T-helper 17 cell (primary cell): ENCODE measurements around the gene PRR14L. TPM values are rescaled to one million over a fixed set of nuclear protein-coding genes. Genes with fewer than 3 reads are reported as not detected.
A peak's percentile ranks its signal among the peaks of the same experiment; 100 is the strongest.
"Not testable (repeated sequence)": the region's sequence is repeated elsewhere in the genome, so short reads cannot be mapped to it uniquely, and the experiment has no call there.

Experiments
- ATAC-seq: fragments of 150-1000 bp; cut with Tn5 transposase; 2 replicates; pipeline ENCODE4 v1.10.0; 2021; ENCODE audit warnings: mild to moderate bottlenecking, moderate library complexity
- DNase-seq, 3 donors: peaks; one replicate each; pipeline versions ENCODE4 v3.0.0 to v3.0.0-alpha.2; 2020 to 2021
- H3K9me3 ChIP-seq: one replicate; pipeline ENCODE4 v1.7.0; 2013; ENCODE audit warnings: low read length, mild to moderate bottlenecking; ENCODE audit not compliant: control insufficient read depth, poor library complexity, severe bottlenecking
- H3K27ac Mint-ChIP-seq: one replicate; pipeline ENCODE4 v1.8.0; 2022; ENCODE audit warnings: mild to moderate bottlenecking, moderate library complexity, mixed read lengths
- H3K27me3 Mint-ChIP-seq: one replicate; pipeline ENCODE4 v1.8.0; 2022; ENCODE audit warnings: mixed read lengths
- H3K36me3 Mint-ChIP-seq: one replicate; pipeline ENCODE4 v1.8.0; 2022; ENCODE audit warnings: low read depth, mixed read lengths
- H3K4me1 Mint-ChIP-seq: one replicate; pipeline ENCODE4 v1.8.0; 2022; ENCODE audit warnings: mild to moderate bottlenecking, mixed read lengths
- H3K4me3 Mint-ChIP-seq: one replicate; pipeline ENCODE4 v1.8.0; 2022; ENCODE audit warnings: mild to moderate bottlenecking, moderate library complexity, mixed read lengths
- total RNA-seq, 4 donors: library from RNA in 2 of 4; stranded (reverse) in 2 of 4; gene quantifications; one replicate each; pipeline ENCODE4 v1.2.3 and lab custom pipeline; 2022 to 2026

The PRR14L gene
- total RNA-seq, 2 donors from 2014 or later = 36.2 to 38.2 TPM

DNA sequence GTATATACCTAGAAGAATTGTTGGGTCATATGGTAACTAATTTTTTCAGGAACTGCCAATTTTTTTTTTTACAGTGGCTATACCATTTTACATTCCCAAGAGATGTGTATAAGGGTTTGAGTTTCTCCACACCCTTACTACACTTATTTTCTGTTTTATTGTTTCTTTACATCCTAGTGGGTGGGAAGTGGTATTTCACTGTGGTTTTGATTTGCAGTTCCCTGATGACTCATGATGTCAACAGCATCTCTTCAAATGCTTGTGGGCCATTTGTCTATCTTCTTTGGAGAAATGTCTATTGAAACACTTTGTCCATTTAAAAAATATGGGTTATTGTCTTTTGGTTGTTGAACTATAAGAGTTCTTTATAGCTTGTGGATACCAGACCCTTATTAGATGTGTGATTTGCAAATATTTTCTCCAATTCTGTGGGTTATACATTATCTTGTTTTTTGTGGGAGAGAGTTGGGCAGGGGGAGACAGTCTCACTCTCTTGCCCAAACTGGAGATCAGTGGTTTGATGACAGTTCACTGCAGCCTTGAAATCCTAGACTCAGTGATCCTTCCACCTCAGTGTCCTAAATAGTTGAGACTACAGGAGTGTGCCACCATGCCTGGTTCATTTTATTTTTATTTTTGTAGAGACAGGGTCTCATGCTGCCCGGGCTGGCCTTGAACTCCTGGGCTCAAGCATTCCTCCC is 57.6 kb downstream of the PRR14L start:
- no peak overlapping the region for H3K4me3 Mint-ChIP-seq
- DNase-seq (no peak), ATAC-seq (peak; percentile 64)
- no peaks in the 10 kb centered on the region for H3K36me3 Mint-ChIP-seq
- H3K9me3 ChIP-seq = no peaks in the 10 kb centered on the region
- H3K27me3 Mint-ChIP-seq = no peaks in the 10 kb centered on the region
- H3K27ac Mint-ChIP-seq = peak overlapping the region; percentile 57
- H3K4me1 Mint-ChIP-seq = peaks cover 14% of the 10 kb centered on the region

DNA sequence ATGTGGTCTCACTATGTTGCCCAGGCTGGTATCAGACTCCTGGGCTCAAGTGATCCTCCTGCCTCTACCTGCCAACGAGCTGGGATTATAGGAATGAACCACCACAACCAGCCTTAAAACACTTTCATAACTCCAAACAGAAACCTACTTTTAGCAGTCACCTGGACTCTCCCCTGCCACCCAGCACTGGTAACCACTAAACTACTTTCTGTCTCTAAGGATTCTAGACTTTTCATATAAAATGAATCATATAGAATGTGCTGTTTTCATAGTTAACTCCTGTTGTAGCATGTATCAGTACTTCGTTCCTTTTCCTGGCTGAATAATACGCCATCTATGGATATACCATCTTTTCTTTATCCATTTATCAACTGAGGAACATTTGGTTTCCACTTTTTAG is 58.5 kb downstream of the PRR14L start:
- no peaks in the 10 kb centered on the region for H3K36me3 Mint-ChIP-seq

DNA sequence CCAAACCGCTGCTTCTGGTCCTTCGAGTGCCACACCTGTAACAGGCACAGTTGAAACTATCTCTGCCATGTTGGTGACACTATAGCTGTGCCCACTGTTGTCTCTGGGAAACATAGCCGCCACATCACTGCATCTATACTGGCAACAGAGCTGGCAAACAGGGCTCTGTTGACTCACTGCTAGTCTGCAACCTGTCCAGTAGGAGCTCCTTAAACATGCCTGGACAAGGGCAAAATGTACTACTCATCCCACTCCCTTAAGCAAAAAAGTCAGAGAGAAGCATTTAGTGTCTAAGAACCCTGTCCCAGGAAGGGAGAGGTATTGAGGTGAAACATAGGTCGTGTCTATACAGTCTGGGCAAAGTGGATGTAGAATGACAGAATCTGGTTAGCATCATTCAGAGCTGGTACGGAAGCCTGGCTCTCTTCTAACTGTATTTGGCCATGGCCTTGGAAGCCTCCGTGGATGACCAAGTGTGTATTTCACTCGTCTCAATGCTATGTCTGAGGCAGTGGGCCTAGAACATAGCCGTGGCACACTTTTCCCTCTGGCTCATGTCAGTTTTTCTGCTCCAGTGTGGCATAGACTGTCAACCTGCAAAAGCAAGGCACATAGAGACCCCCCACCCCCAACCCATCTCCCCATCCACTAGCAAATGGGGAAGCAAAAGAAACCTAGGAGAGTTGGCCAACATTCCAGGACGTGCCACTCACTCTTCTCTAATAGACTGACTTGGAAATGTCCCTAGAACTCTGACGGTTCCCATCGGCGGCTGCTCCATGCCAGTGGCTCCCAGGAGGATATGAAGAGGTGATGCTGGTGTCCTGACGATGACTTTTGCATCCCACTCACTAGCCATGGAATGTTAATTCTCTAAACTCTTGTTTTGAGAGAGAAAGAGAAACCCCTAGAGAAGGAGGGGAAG is 66.5 kb downstream of the PRR14L start:
- H3K9me3 ChIP-seq = no peaks in the 10 kb centered on the region
- H3K4me1 Mint-ChIP-seq = peaks cover 2% of the 10 kb centered on the region
- H3K27ac Mint-ChIP-seq = no peak overlapping the region
- ATAC-seq (no peak), DNase-seq (no peak)
- H3K4me3 Mint-ChIP-seq = no peak overlapping the region
- no peaks in the 10 kb centered on the region for H3K27me3 Mint-ChIP-seq
- peaks cover 3% of the 10 kb centered on the region for H3K36me3 Mint-ChIP-seq

More for the DNA sequence above, 58.5 kb downstream of the PRR14L start:
- peak overlapping the region; percentile 57 for H3K27ac Mint-ChIP-seq
- H3K4me3 Mint-ChIP-seq = no peak overlapping the region
- no peaks in the 10 kb centered on the region for H3K27me3 Mint-ChIP-seq
- DNase-seq (no peak), ATAC-seq (no peak)
- H3K4me1 Mint-ChIP-seq = peaks cover 14% of the 10 kb centered on the region
- H3K9me3 ChIP-seq = no peaks in the 10 kb centered on the region

DNA sequence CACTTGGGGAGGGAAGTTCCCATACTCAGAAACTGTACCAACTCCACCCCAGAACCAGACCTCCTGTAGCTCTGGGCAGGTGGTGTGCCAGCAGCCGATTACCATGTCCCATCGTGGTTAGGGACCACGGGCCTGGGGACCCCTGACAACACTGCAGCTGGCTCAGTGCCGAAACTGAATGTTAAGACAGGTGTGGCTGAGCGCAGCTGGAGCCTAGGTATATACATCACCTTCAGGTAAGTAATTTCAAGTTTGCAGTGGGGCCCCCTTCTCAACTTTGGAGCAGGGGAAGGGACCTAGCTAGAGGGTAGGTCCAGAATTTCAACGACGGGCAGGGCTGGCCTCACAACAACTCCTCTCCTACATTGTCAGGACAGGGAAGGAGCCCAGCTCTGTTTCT is 67.2 kb downstream of the PRR14L start:
- DNase-seq (no peak), ATAC-seq (no peak)
- H3K27me3 Mint-ChIP-seq = no peaks in the 10 kb centered on the region
- no peak overlapping the region for H3K27ac Mint-ChIP-seq
- H3K9me3 ChIP-seq = no peaks in the 10 kb centered on the region
- H3K4me1 Mint-ChIP-seq = peaks cover 2% of the 10 kb centered on the region
- H3K36me3 Mint-ChIP-seq = peaks cover 3% of the 10 kb centered on the region
- H3K4me3 Mint-ChIP-seq = no peak overlapping the region

DNA sequence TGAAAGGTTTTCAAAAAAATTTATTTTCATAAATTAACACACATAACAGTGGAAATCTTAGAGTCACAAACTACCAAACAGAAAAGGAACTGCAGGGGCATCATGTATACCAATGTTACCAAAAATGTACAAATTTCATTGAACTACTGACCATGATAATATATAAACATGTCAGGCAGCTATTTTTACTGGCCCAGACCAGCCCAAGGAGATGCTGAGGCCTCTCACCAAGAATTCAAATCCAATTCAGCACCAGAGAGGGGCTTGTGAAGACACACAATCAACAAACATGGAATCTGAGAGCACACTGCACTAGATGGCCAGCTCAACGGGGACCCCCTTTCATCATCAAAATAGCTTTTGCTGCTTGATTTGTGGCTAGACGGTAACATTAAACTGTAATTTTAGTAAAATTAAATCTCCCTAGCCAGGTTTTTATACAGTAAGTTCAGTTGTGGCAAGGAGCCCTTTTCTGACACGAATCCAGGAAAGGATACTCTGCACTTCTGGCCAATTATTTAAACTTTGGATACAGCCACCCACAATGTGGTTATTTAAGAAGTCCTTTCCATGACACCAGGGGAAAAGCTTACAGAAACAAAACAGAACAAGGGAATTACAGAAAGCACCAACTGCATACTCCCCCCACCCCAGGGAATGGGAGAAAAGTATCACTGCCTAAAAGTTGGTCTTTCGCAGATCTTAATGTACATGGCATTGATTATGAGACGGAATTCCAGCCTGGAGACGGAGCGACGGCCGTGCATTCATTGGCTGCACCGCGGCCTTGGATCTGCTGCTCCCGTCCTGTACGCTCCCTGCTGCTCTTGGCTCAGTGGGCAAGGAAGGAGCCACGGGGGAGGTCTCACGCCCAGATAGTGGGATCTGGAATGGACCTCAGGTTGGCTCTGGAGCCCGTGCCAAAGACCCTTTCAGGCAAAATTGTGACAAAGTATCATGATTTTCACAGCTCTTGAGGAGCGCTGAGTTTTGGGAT is 68.3 kb downstream of the PRR14L start:
- Mint-ChIP-seq H3K4me1 (peaks cover 5% of the 10 kb centered on the region), H3K4me3 (no peak overlapping the region), H3K36me3 (peaks cover 3% of the 10 kb centered on the region), H3K27ac (peak overlapping the region; percentile 14), H3K27me3 (no peaks in the 10 kb centered on the region)
- ATAC-seq (no peak), DNase-seq (no peak)
- H3K9me3 ChIP-seq = no peaks in the 10 kb centered on the region

DNA sequence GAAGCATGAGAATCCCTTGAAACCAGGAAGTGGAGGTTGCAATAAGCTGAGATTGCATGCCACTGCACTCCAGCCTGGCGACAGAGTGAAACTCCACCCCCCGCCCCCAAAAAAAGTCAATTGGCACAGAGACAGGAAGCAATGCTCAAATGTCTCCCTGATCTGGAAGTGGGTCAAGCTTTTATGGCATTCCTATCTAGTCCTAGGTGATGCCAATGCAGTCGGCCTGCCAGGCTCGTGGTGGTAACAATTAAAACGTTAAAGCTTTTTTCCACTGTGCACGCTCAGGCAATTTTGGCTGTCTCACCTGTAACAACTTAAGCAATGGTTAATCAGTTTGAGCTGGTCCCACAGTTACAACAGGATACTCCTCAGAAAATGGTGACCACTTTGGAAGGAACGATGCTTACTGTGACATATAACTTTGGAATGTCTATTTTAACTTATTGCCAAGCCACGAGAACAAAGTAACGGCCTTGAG is 69.0 kb downstream of the PRR14L start:
- H3K4me1 Mint-ChIP-seq = peaks cover 12% of the 10 kb centered on the region
- ATAC-seq = no peak
- no peaks in the 10 kb centered on the region for H3K9me3 ChIP-seq
- H3K4me3 Mint-ChIP-seq = no peak overlapping the region
- H3K36me3 Mint-ChIP-seq = peaks cover 3% of the 10 kb centered on the region
- no peaks in the 10 kb centered on the region for H3K27me3 Mint-ChIP-seq
- H3K27ac Mint-ChIP-seq = peak overlapping the region; percentile 14
- no peak for DNase-seq

DNA sequence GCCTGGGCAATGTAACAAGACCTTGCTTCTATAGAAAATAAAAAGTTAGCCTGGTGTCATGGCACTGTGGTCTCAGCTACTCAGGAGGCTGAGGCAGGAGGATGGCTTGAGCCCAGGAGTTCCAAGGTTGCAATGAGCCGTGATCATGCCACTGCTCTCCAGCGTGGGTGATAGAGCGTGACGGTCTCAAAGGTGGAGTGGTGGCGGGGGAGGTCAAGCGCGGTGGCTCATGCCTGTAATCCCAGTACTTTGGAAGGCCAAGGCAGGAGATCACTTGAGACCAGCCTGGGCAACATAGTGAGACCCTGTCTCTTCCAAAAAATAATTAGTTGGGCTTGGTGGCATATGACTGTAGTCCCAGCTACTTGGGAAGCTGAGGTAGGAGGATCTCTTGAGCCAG is 71.2 kb downstream of the PRR14L start:
- no peaks in the 10 kb centered on the region for H3K36me3 Mint-ChIP-seq
- no peak overlapping the region for H3K27ac Mint-ChIP-seq
- H3K27me3 Mint-ChIP-seq = no peaks in the 10 kb centered on the region
- no peak for ATAC-seq
- no peak overlapping the region for H3K4me3 Mint-ChIP-seq
- no peak for DNase-seq
- peaks cover 10% of the 10 kb centered on the region for H3K4me1 Mint-ChIP-seq
- H3K9me3 ChIP-seq = no peaks in the 10 kb centered on the region

DNA sequence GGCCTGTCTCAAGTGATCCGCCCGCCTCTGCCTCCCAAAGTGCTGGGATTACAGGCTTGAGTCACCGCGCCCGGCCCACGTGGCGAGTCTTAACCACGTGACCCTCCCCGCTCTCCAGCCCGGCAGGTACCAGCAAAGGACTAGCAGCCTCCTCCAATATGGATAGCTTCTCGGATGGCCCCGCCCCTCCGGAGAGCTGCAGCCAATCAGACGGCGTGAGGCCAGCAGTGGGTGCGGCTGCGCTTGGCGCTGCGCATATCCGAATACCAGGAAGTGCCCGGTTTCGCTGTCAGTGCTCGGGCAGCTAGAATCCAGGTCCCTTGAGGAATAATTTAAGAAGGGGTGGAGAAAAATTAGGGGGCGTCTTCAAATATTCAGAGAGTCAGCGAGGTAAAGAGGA is 73.2 kb downstream of the PRR14L start:
- H3K4me1 Mint-ChIP-seq = peaks cover 10% of the 10 kb centered on the region
- H3K36me3 Mint-ChIP-seq = no peaks in the 10 kb centered on the region
- peak overlapping the region; percentile 97 for H3K4me3 Mint-ChIP-seq
- H3K9me3 ChIP-seq = no peaks in the 10 kb centered on the region
- H3K27me3 Mint-ChIP-seq = no peaks in the 10 kb centered on the region
- peak; percentile 100 for ATAC-seq
- H3K27ac Mint-ChIP-seq = peak overlapping the region; percentile 98
- peak; percentile 84 to 90 (median 87) for DNase-seq

DNA sequence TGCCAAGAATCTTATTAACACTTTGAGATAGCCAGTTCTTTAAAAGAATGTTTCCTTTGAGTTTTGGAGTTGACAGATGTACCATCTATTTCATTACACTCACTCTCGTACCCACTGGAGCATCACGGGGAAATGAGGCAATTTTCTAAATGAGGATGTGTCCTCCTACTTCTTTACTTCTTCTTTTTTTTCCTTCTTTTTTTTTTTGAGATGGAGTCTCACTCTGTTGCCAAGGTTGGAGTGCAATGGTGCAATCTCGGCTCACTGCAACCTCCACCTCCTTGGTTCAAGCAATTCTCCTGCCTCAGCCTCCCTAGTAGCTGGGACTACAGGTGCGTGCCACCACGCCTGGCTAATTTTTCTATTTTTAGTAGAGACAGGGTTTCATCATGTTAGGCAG is 75.7 kb downstream of the PRR14L start:
- H3K4me1 Mint-ChIP-seq, H3K4me3 Mint-ChIP-seq, H3K36me3 Mint-ChIP-seq, H3K27me3 Mint-ChIP-seq, H3K9me3 ChIP-seq, DNase-seq, H3K27ac Mint-ChIP-seq, ATAC-seq: not testable (repeated sequence)

DNA sequence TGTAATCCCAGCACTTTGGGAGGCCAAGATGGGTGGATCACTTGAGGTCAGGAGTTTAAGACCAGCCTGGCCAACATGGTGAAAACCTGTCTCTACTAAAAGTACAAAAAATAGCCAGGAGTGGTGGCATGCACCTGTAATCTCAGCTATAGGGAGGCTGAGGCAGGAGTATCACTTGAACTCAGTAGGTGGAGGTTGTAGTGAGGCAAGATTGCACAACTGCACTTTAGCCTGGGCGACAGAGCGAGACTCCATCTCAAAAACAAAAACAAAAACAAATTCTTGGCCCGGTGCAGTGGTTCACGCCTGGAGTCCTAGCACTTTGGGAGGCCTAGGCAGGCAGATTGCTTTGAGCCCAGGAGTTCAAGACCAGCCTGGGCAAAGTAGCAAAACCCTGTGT is 81.1 kb downstream of the PRR14L start:
- H3K4me1 Mint-ChIP-seq, H3K27me3 Mint-ChIP-seq, H3K36me3 Mint-ChIP-seq, H3K9me3 ChIP-seq, ATAC-seq, H3K4me3 Mint-ChIP-seq, DNase-seq, H3K27ac Mint-ChIP-seq: not testable (repeated sequence)

DNA sequence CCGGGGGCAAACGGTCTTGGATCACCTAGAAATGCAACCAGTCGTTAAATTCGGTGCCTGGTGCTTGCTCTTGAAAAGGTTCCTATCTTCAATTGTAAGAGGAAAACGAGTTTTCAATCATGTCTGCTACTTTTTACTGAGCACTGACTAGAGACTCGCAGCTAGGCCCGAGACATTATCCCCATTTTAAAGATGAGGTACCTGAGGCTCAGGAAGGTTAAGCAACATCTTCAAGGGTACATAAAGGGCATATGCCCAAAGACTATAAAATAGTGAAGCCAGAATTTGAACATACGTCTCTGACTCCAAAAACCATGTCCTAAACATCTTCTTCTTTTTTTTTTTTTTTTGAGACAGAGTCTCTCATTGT is 87.3 kb downstream of the PRR14L start:
- Mint-ChIP-seq H3K36me3 (peaks cover 5% of the 10 kb centered on the region), H3K4me1 (peaks cover 30% of the 10 kb centered on the region), H3K27ac (peak overlapping the region; percentile 96), H3K4me3 (peak overlapping the region; percentile 100), H3K27me3 (no peaks in the 10 kb centered on the region)
- no peak for DNase-seq
- H3K9me3 ChIP-seq = no peaks in the 10 kb centered on the region
- no peak for ATAC-seq

DNA sequence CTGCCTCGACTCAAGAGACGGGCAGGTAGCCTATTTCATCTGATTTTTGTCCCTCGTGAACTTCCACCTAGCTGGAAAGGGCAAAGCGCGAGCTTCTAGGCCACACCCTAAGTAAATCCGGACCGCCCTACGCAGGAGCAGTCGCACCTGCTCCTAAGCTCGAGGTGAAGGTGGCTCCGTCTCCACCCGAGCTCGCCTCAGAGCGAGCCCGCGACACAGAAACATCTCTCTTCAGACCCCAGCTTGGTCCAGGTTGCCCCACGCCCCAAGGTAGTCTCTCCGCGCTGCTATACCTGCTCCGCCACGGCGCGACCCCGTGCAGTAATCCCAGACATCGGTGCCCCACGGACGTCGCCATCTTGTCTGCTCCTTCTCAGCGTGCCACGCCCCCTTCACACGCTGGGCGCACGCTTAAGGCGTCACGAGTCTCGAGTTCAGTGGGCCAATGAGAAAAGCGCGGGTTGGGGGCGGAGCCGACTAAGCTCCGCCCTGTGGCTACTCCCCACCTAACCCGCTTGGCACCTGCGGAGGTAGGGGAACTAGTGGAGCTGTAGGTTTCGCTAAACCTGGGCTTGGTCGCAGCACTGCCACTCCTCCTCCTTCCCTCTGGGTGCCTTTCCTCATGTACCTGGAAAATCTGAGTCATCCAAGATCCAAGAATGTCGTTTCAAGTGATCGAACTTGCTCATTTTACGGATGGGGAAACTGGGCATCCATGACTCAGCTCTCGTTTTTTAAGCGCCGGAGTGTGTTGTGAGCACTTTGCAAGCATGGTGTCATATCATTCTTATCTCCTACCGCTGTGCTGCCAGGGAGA is 87.9 kb downstream of the PRR14L start, which contains the start of gene PISD:
Gene PISD (minus strand): TSS at position 365 of the 817 bp plus-strand sequence. CDS start 7 bp downstream, at position 358.
- peak within 1 kb of the TSS; percentile 96 for H3K27ac Mint-ChIP-seq
- no peaks in the 10 kb centered on the region for H3K9me3 ChIP-seq
- peak; percentile 89 to 95 (median 94) for DNase-seq
- peak within 1 kb of the TSS; percentile 100 for H3K4me3 Mint-ChIP-seq
- peaks cover 5% of the 10 kb centered on the region for H3K36me3 Mint-ChIP-seq
- H3K4me1 Mint-ChIP-seq = peaks cover 31% of the 10 kb centered on the region
- no peaks in the 10 kb centered on the region for H3K27me3 Mint-ChIP-seq
- peak; percentile 94 for ATAC-seq
